Keratinocyte (primary cell): Measurements from ENCODE around the gene NDUFS6. TPM values are rescaled to one million over a fixed set of nuclear protein-coding genes. Genes with fewer than 3 reads are reported as not detected.

Experiments used
- DNase-seq: peaks from one replicate; pipeline ENCODE4 v3.0.0-alpha.2; 2011; ENCODE audit warnings: low read depth, missing footprints, low spot score
- FAIRE-seq: peaks from 2 replicates; lab custom pipeline; 2011; peaks lifted over from hg19 to GRCh38; lab: Jason Lieb, UNC
- H2AFZ ChIP-seq: 2 replicates; pipeline ENCODE4 v1.6.0; 2012; ENCODE audit warnings: low read length, control low read depth, inconsistent platforms; ENCODE audit not compliant: control insufficient read depth
- H3K27ac ChIP-seq: 2 replicates; pipeline ENCODE4 v1.5.1; 2011; ENCODE audit warnings: low read length; ENCODE audit not compliant: control insufficient read depth, insufficient read depth
- H3K27me3 ChIP-seq: 3 replicates; pipeline ENCODE4 v1.6.0; 2011; ENCODE audit warnings: low read length; ENCODE audit not compliant: control insufficient read depth, insufficient read depth; ENCODE audit errors: extremely low read depth
- H3K36me3 ChIP-seq, 2 experiments: 2 replicates in 1 of 2; 3 replicates in 1 of 2; pipeline ENCODE4 v1.5.1; 2011; ENCODE audit warnings: low read length in 2 of 2, mild to moderate bottlenecking in 1 of 2; ENCODE audit not compliant: control insufficient read depth in 2 of 2, insufficient read depth in 2 of 2; ENCODE audit errors: extremely low read depth in 1 of 2
- H3K4me1 ChIP-seq: 3 replicates; pipeline ENCODE4 v1.5.1; 2011; ENCODE audit warnings: low read length; ENCODE audit not compliant: control insufficient read depth, insufficient read depth; ENCODE audit errors: extremely low read depth
- H3K4me2 ChIP-seq: 3 replicates; pipeline ENCODE4 v1.6.0; 2011; ENCODE audit warnings: low read depth, low read length; ENCODE audit not compliant: control insufficient read depth, insufficient read depth; ENCODE audit errors: extremely low read depth
- H3K4me3 ChIP-seq, 3 experiments: fragments of 200-600 bp in 1 of 3; sonication (generic) in 1 of 3; 2 replicates in 2 of 3; 3 replicates in 1 of 3; pipeline ENCODE4 v1.5.1; 2011 to 2016; ENCODE audit warnings: low read length in 3 of 3, mild to moderate bottlenecking in 3 of 3, control low read depth in 2 of 3, inconsistent platforms in 1 of 3, low read depth in 1 of 3, mixed read lengths in 1 of 3, mixed run types in 1 of 3, moderate library complexity in 1 of 3; ENCODE audit not compliant: control insufficient read depth in 2 of 3, insufficient read depth in 2 of 3; ENCODE audit errors: extremely low read depth in 1 of 3
- H3K79me2 ChIP-seq: 2 replicates; pipeline ENCODE4 v1.6.0; 2012; ENCODE audit warnings: low read length; ENCODE audit not compliant: control insufficient read depth, insufficient read depth
- H3K9ac ChIP-seq: 3 replicates; pipeline ENCODE4 v1.6.0; 2011; ENCODE audit warnings: low read length; ENCODE audit not compliant: control insufficient read depth, insufficient read depth; ENCODE audit errors: extremely low read depth
- H3K9me1 ChIP-seq: 3 replicates; pipeline ENCODE4 v1.6.0; 2011; ENCODE audit warnings: low read length; ENCODE audit not compliant: control insufficient read depth, insufficient read depth; ENCODE audit errors: extremely low read depth
- H3K9me3 ChIP-seq: 2 replicates; pipeline ENCODE4 v1.5.1; 2012; ENCODE audit warnings: low read depth, low read length; ENCODE audit not compliant: control insufficient read depth
- H4K20me1 ChIP-seq: 3 replicates; pipeline ENCODE4 v1.6.0; 2011; ENCODE audit warnings: low read length; ENCODE audit not compliant: control insufficient read depth, insufficient read depth; ENCODE audit errors: extremely low read depth
- EZH2 ChIP-seq: IDR thresholded peaks from one replicate; pipeline ENCODE4 v1.6.1; 2012; ENCODE audit warnings: inconsistent platforms, mild to moderate bottlenecking, low read length, moderate library complexity
- dilution Hi-C: fragments of 300-500 bp; cut with MboI; formaldehyde crosslinking; loops from one replicate; pipeline ENCODE4 v1.7.0; 2020; ENCODE audit warnings: low sequenced_read_pairs; ENCODE audit not compliant: extremely low pct_ligation_motif_present
- polyA plus RNA-seq, 5 experiments: library from polyadenylated mRNA; depleted of rRNA in 3 of 5; stranded (reverse) in 3 of 5; stranded (forward) in 1 of 5; unstranded in 1 of 5; fragments of >200 nt; gene quantifications; 1 replicate in 1 of 5; 2 replicates in 3 of 5; 3 replicates in 1 of 5; pipeline versions ENCODE4 v1.2.1 to v1.2.3, GENCODE V29; 2011 to 2012; ENCODE audit warnings: missing spikeins in 2 of 5, low read depth in 1 of 5, low replicate concordance in 1 of 5
- TF ChIP-seq, protein P1 (sequence below), 3 experiments: IDR thresholded peaks in 1 of 3; conservative IDR thresholded peaks in 1 of 3; optimal IDR thresholded peaks in 1 of 3; 2 replicates in 2 of 3; 3 replicates in 1 of 3; pipeline versions ENCODE3 to v1.5.1; 2011; ENCODE audit warnings: low read length in 3 of 3, mild to moderate bottlenecking in 3 of 3, moderate library complexity in 2 of 3, control low read depth in 1 of 3, inconsistent platforms in 1 of 3; ENCODE audit not compliant: insufficient read depth in 2 of 3; ENCODE audit errors: extremely low read depth in 1 of 3

Gene NDUFS6
- polyA plus RNA-seq, 1 donor (not counting 4 experiments of a cell fraction or from before 2014, with no cell fraction given): 66.3 TPM

DNA sequence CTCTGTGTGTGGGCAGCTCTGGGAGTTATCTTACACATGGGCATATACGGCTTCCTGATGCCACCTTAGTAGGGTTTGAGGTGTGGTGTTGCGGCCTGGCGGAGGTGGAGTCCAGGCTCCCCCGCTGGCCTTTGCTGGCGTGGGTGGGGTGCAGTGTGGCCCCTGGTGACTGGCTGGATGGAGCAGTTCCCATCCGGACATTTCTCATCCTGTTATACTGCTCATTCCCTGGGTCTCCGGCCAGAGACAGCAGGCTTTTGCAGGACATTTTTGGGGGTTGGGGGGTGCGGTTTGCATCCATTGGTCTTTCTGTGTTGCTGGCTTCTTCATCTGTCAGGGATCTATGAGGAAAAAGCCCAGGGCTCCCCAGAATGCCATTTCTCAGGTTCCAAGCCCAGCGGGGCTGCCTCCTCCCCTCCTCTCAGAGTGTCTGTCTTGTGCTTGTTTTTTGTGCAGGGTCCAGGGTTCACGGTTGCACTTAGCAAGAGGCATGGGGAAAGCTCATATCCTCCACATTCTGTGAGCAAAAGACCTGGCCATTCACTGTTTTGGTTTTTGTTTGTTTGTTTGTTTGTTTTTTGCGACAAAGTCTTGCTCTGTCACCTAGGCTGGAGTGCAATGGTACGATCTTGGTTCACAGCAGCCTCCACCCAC is 22.3 kb downstream of the NDUFS6 start:
- DNase-seq (no peak), FAIRE-seq (no peak)
- Histone ChIP-seq H3K36me3 (peaks cover 10 to 16% of the 10 kb centered on the region in 2 experiments), H3K79me2 (no peaks in the 10 kb centered on the region), H3K4me3 (no peak overlapping the region), H2AFZ (no peak overlapping the region), H3K9me3 (no peaks in the 10 kb centered on the region), H4K20me1 (no peaks in the 10 kb centered on the region), H3K9me1 (no peaks in the 10 kb centered on the region), H3K4me1 (no peaks in the 10 kb centered on the region), H3K27ac (no peak overlapping the region), H3K4me2 (no peak overlapping the region), H3K27me3 (no peaks in the 10 kb centered on the region), H3K9ac (no peak overlapping the region)
- TF ChIP-seq, protein P1, sequence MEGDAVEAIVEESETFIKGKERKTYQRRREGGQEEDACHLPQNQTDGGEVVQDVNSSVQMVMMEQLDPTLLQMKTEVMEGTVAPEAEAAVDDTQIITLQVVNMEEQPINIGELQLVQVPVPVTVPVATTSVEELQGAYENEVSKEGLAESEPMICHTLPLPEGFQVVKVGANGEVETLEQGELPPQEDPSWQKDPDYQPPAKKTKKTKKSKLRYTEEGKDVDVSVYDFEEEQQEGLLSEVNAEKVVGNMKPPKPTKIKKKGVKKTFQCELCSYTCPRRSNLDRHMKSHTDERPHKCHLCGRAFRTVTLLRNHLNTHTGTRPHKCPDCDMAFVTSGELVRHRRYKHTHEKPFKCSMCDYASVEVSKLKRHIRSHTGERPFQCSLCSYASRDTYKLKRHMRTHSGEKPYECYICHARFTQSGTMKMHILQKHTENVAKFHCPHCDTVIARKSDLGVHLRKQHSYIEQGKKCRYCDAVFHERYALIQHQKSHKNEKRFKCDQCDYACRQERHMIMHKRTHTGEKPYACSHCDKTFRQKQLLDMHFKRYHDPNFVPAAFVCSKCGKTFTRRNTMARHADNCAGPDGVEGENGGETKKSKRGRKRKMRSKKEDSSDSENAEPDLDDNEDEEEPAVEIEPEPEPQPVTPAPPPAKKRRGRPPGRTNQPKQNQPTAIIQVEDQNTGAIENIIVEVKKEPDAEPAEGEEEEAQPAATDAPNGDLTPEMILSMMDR (optimal IDR thresholded peaks at IDR 0.05 in 1 of 3, IDR thresholded peaks at IDR 0.05 in 1 of 3, conservative IDR thresholded peaks at IDR 0.05 in 1 of 3; ENCODE audit: extremely low read depth in 1 of 3, insufficient read depth in 2 of 3, low read length in 3 of 3): no peak
- TF ChIP-seq EZH2: no peak
- dilution Hi-C loops: no loop called here

DNA sequence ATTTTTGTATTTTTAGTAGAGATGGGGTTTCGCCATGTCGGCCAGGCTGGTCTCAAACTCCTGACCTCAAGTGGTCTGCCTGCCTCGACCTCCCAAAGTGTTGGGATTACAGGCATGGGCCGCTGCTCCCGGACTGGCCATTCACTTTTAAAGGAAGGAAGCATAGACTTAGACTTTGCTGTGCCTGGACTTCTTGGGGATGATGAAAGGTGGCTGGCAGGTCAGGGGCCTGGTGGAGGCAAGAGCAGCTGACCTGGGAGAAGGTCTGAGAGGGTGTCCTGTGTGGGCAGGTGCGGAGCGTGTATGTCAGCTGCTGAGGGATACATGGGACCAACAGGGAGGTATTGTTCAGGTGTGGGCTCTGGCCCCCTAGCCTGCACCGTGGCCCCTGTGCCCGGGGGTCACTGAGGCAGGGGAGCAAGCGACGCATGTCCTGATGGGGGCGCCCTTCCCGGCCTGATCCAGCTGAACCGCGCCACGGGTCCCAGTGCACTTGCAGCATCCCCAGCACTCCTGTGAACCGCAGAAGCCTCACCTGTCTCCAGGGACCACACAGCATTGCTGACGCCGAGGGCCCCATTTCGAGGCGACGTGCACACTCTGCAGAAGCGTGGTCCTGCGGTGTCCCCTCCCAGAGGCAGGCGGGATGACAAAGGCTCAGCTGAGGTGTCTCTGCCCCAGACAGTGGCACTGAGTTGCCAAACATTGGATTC is 23.1 kb downstream of the NDUFS6 start:
- dilution Hi-C loops: no loop called here
- Histone ChIP-seq H3K4me1 (no peaks in the 10 kb centered on the region), H3K79me2 (no peaks in the 10 kb centered on the region), H3K9me3 (no peaks in the 10 kb centered on the region), H3K4me3 (no peak overlapping the region), H3K36me3 (peaks cover 6 to 13% of the 10 kb centered on the region in 2 experiments), H3K4me2 (no peak overlapping the region), H3K27me3 (no peaks in the 10 kb centered on the region), H3K9ac (no peak overlapping the region), H4K20me1 (no peaks in the 10 kb centered on the region), H3K9me1 (no peaks in the 10 kb centered on the region), H3K27ac (no peak overlapping the region), H2AFZ (no peak overlapping the region)
- FAIRE-seq: no peak
- no peak for TF ChIP-seq EZH2
- TF ChIP-seq, protein P1 (optimal IDR thresholded peaks at IDR 0.05 in 1 of 3, IDR thresholded peaks at IDR 0.05 in 1 of 3, conservative IDR thresholded peaks at IDR 0.05 in 1 of 3; ENCODE audit: extremely low read depth in 1 of 3, insufficient read depth in 2 of 3, low read length in 3 of 3): peak in 1 of 3 experiments; percentile 26
- no peak for DNase-seq
